SK-N-MC (cell line): ENCODE data around the gene BCKDHB.

Experiments
- EZH2 ChIP-seq: fragments of 200-600 bp; sonication (generic); IDR thresholded peaks from one replicate; pipeline ENCODE4 v1.6.1; 2017; ENCODE audit warnings: antibody characterized with exemption
- POLR2AphosphoS5 ChIP-seq: IDR thresholded peaks from 2 replicates; pipeline ENCODE4 v1.6.1; 2012; ENCODE audit warnings: mild to moderate bottlenecking, low read depth, low read length, borderline replicate concordance

DNA sequence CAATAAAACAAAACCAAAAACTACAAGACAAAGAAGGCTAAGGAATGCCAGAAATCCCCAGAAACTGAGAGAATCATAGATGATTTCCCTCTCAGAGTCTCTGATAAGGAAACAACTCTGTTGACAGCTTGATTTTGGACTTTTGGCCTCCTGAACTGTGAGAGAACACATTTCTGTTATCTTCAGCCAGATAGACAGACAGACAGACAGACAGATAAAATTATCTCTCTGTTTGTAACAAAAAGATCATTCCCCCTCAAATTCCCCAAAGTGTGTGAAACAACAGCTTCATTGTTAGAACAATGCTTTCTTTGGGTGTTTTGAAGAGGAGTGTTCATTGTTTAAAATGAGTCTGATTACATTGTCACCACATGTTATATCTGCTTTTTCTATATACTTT is 148.2 kb downstream of the BCKDHB start:
- no peak for TF ChIP-seq EZH2
- no peak for TF ChIP-seq POLR2AphosphoS5
